NCI-H1417 (cell line): ENCODE data around the gene GID8.
A peak's percentile ranks its signal among the peaks of the same experiment; 100 is the strongest.

Experiments used
- DNase-seq, 3 experiments: peaks; one replicate each; lab custom pipeline; 2025; lab: John Stamatoyannopoulos, UW

Gene GID8

DNA sequence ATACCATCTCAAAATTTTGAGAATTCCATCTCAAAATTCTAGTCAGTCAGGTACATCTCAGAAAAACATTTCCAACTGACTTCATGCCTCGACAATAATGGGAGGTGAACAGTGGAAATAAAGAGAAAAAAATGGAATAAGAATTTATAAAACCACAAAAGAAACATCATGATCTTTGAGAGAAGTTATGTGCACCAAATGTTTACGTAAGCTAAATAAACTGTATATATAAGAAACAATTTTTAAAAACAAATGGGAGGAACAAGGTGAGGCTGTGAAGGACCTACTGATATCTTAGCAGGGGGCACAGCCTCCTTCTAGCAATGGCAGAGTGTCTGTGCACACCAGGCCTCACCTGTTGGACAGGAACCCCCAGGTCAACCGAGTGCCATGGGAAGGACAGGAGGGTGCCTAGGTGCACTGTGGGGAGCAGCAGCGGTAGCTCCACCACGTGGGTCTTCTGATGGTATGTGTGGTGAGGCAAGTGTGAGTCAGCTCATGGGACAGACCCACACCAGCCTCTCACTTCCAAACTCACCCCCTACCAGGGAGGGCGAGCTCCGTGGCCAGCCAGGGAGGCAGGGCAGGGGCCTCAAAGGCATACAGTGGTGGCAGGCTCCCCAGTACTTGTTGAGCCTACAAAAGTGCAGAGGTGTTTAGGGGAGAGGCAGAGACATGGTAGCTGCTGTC lies 34.9 kb upstream of the GID8 start:
- no peak for DNase-seq

DNA sequence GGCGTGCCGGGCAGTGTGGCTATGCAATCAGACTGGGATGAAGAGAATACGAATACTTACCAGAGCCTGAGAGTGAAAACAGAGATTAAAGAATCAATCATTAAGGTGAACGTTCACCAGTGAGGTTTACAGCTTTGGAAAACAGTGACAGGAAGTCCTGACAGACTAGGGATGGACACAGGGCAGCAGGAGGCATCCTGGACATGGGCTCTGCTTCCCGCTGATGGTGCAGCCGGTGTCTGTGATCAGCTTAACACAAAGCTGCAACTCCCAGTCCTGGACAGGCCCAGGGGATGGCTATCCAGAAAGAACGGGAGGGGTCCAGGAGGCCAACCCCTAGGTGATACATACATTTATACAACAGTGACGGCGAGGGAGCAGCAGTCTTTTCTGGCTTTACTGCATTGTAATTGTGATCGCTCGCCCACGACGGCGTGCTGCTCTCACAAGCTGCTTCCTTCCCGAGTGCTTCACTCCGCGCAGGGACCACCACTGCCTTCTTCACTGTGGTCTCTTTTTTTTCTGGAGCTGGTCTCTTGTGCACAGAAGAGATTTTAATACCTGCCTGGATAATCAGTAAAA lies 32.3 kb upstream of the GID8 start:
- no peak for DNase-seq

DNA sequence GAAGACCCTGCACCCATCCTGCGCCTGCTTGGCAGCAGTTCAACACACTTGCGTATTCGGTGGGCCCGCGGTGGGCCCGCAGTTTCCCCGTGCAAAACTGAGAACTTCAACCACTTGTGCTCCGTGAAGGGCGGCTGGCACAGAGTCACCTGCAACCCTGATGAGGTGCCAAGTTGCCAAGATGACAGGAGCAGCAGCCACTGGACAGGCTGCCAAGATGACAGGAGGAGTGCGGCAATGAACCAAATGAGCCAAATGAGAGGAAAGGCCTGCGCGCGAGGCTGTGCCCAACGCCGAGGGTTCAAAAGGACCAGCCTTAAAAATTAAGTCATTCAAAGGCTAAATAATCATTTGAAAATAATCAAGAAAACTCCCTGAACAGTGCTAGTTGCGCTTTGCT lies 31.7 kb upstream of the GID8 start:
- no peak for DNase-seq

DNA sequence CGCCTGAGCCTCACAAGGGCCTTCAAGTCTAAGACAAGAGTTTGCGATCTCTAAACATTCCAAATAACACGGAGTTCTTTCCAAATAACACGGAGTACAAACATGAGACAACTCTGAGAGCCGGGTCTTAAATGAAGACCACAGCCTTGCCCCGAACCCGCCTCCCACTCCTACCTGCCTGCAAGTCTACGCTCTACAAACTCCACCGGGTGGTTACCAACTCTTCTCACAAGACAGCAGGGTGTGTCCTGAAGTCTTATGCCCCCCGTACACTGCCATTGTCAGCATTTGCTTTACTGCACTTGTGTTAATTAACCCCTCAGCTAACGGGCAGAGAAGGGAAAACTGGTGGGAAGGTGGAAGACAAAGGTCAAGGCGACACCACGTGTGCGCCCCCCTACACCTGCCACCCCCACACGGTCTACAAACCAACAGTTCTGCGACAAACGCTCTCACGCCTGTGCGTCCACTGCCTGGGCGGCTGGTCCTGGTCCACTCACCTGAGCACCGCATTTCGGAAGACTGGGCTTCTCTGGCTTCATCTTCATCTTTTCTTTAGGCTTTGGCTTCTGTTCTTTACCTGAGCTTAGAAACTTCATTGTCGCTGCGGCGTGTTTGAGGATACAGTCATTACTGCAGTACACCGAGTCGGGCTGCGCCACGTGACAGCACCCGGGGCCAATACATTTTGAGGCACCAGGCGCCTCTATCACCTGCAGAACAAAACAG lies 31.1 kb upstream of the GID8 start:
- DNase-seq = no peak

DNA sequence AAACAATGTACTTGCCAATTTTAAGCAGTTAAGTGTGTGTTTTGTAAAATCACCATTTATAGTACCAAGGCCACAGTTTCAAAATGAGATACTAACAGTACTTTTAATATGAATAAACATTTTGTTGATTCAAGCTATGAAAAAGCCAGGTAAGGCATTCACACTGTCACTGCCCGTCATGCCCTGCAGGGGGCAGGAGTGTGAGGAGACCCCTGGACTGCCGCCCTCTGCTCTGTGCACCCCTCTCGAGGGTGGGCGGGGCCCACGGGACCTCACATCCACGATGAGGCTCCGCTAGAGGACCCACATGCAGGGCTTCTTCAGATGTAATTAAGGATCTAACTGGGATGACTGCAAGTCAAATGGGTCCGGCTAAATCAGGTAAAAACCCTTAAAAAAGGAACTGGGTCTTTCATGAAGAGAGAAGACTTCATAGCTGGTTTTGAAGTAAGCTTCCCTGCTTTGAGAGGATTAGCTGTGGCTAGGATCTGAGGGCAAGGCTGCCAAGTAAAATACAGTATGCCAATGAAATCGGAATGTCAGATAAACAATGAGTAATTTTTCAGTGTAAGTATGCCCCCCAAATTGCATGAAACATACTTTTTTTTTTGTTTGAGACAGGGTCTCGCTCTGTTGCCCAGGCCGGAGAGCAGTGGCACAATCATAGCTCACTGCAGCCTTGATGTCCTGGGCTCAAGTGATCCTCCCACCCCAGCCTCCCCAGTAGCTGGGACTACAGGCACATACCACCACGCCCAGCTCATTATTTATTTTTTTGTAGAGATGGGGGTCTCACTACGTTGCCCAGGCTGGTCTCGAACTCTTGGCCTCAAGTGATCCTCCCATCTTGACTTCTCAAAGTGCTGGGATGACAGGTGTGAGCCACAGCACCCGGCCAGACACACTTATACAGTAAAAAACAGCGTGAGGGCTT lies 30.3 kb upstream of the GID8 start:
- DNase-seq = no peak

DNA sequence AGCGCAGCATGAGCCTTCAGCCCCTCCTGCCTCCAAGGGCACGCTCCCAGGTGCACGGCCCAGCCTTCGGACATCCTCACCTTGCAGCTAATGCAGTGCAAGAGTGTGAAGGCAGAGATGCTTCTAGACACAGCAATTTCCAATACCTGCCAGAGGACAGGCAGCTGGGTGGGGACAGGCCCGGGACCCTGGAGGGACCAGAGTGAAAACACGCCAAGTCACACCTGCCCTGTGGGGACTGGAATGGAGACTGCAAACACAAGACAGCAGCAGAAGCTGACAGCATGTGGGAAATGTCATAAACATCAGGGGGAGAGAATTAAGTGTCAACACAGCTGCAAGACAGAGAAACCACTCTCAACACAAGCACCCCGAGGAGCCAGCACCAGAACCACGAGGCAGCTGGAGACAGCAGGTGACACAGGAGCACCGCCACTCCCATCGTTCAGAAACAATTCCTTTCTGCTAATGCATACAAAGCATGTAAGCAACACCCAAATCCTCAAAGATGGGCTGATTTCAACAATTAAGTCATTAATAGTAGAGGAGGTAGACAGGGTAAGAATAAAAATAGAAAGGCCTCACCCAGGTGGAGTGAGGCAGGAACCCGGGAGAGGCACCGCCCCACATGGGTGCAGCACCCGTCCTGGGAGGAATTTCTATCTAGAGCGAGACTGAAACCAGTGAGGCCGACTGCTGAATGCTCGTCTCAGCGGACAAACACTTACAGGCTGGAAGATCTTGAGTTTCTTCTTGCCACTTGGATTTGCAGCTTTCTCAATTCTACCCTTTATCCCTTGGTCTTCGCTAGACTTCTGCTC lies 28.8 kb upstream of the GID8 start:
- peak; percentile 90 to 98 (median 92) for DNase-seq

DNA sequence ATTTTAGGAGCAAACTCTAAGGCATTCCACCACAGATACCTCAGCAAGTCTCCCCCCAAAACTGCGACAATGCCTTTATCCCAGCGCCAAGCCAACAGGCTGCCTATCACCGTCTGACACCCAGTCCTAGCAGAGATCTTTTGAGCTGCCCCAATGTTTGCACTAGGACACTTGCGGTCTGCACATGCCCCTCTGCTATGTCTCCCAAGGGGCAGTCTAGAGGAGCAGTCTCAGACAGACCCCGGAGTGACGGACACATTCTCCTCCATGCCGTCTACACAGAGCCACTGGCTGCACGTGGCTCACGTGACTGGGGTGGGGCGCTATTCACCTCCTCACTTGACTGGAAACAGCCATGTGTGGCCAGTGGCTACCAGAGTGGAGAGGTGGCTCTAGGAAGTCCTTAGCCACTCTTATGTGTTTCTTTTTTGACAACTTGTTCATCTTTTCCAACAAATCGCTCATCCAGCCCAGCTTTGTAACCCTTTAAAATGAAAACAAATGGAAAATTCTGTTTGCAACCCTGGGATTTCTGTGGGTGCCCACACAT lies 27.7 kb upstream of the GID8 start:
- peak in 1 of 3 experiments; percentile 53 for DNase-seq

DNA sequence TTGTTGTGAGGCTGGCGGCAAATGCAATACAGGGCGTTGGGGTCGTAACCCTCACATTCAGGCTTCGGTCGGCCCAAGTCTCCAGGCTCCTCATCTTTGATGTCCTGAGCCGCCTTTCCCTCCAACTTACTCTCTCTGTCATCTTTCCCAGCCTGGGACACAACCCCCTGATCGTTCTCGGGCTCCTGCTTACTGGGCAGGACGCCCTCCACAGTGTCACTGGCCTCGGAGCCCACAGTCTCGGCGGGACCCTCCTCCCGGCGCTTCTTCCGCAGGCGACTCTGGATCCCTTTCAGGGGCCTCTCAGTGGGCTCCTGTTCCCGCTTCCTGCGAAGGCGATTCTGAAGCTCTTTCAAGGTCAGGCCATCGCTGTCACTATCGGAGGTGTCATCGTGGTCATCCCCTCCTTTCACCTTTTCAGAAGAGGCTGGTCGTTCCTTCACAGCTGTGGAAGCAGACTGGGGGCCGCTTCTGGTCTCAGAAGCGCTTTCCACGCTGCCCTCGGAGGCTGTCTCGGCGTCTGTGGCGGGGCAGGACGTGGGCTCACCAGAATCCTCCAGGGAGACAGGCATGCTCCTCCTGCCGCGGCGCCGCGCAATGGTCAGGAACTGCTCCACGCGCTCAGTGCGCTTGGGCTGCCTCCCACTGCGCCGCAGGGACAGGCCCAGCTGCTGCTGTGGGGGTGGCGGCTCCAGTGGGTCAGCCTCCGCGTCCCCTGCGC lies 27.0 kb upstream of the GID8 start:
- no peak for DNase-seq

DNA sequence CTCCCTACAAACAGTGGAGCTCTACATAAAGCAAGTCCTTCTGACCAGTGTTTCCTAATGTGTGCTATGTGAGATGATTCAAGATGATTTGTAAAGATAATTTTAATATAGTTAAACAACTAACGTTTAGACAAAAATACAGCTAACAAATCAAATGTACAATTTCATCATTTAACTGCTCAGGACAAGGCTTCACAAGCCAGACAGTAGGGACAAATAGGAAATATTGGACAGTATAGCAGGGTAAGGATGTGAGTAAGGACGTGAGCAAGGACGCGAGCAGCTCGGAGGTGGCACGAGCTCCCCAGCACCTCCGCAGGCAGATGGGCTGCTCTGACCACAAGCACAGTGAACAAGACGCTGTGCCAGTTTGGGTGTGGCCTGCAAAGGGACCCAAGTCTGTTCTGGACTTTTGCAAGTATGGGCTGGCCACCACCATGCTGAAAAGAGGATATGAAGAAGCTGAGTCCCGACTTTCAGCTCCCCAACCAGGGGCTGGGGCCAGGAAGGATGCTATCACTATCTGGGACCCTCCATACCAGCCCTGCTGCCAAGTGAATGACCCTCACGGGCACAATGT lies 26.2 kb upstream of the GID8 start:
- DNase-seq = no peak

DNA sequence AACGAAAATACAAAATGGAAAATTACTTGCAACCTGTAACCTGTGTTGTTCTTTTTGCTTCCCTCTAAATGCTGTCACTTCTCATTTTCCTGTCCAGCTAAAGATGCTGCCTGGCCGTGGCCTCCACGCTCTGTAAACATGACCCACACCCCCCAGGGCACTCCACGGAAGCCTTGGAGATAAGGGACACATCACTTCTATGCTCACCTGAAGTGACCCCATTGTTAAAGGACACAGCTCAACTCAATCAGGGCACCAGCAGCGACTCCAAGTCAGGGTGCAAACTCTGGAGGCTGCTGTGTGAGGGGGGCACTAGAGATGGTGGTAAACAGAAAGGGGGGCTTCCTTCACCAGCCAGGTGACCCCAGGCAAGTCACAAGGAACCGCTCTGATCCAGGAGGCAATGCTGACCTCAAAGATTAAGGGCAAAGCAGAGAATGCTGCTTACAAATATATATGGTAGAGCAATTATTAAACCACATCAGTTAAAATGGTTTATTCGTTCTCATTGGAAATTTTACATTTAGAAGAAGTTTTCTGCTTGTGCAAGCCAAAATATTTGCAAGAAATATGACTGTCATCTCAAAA lies 24.8 kb upstream of the GID8 start:
- peak in 1 of 3 experiments; percentile 9 for DNase-seq

DNA sequence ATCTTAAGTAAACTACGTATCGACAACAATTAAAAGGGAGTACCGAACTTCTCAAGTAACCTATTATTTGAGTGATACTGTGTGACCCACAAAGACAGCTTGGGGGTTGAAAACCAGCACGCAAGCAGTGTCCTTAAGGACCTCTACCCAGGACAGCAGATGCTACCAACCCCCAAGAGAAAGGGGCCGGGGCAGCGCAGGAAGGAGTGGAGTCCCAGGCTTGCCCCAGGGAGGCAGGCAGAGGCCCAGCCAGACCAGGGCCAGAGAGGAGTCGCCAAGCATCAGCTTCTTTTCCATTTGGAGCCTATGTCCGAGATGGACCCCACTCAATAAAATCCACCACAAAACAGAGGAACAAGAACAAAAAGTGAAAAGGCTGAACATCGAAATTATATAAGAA lies 23.5 kb upstream of the GID8 start:
- no peak for DNase-seq

DNA sequence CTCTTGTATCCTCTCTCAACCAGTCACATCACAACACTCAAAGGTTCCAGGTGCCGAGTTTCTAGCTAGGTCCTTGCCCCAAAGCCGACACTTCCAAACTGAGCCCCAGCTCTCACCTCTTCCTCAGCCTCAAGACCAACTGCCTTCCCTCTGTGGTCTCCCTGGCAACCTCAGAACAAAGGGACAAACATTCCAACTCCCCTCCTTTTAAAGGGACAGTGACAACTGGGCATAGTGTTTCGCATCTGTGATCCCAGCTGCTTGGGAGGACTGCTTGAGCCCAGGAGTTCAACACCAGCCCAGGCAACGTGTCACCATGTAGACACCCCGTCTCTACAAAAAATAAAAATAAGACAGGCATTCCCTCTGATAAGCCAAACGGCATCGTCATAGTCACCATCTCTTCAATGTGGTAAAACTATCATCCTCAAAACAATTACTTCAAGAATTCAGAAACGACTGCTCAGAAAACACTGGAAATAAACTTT lies 22.9 kb upstream of the GID8 start:
- DNase-seq = peak; percentile 36 to 79 (median 52)

DNA sequence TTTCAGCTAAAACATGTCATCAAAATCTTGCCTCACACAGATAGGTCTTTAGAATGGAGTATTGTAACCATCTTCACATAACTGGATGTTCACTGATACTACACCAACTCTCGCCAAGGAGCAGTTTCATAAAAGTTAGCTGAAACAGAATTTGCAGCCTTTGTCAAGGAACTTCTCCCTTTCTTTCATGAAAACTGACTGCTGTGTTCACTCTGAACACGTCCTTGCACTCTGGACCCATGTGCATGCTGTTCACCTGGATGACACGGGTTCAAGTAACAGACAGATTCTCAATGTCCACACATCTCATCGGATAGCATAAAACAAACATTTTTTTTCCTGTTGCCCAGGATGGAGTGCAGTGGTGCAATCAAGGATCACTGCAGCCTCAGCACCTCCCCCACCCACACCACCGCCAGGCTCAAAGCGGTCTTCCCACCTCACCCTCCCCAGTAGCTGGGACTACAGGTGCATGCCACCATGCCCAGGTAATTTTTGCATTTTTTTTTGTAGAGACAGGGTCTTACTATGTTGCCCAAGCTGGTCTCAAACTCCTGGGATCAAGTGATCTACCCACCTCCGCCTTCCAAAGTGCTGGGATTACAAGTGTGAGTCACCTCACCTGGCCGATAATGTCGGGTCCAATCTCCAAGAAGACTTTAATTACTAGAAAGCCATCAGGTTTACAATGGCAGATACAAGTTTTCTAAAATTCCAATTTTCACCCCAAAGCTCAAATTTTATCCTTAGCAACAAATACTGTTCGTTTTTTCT lies 21.1 kb upstream of the GID8 start:
- no peak for DNase-seq

DNA sequence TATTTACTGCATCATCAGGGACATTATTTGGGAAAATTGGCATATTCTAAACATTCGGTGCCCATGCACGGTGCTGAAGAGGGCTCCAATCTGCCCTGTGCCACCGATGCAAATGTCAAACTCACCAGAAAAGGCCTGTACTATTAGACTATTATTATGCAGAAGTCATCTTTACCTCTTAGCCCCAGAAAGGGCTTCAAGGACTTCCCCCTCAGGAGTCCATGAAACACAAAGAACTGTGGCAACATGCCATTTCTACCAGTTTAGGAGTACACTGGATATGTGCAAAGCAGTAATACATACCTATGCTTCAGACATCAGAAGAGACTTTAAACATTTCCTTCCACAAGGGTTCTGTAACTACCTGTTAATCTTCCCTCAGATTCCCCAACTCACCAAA lies 20.2 kb upstream of the GID8 start:
- DNase-seq = no peak

DNA sequence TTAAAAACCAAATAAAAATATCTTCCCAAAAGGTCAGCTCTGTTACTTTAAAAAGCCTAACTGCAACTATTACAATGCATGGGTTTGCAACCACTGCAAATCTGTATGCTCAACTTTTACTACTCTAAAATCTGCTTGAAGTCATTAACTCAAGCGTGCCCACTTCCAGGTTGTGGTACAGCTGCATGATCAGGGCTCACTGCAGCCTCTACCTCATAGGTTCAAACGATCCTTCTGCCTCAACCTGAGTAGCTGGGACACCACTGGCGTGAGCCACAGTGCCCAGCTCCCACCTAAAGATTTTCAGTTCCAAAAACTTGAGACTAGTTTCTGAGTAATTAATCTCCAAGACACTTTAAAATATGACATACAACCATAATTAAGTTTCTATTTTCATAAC lies 19.8 kb upstream of the GID8 start:
- no peak for DNase-seq

DNA sequence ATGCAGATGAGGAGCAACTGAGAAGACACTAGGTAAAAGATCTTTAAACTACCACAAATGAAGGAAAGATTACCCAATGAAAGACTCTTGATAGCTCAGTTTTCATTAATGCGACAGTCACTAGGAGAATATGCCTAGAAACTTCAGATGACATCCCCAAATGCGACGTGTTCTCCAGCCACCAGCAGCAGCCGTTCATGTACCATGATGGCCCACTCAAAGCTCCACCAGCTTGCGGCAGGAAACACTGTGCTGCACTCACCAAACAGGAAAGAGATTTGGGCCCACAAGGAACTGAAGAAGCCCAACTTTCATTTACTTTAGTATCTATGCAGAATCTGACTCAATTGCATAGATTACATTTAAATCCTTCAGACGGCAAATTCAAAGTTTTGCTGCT lies 19.1 kb upstream of the GID8 start:
- no peak for DNase-seq

DNA sequence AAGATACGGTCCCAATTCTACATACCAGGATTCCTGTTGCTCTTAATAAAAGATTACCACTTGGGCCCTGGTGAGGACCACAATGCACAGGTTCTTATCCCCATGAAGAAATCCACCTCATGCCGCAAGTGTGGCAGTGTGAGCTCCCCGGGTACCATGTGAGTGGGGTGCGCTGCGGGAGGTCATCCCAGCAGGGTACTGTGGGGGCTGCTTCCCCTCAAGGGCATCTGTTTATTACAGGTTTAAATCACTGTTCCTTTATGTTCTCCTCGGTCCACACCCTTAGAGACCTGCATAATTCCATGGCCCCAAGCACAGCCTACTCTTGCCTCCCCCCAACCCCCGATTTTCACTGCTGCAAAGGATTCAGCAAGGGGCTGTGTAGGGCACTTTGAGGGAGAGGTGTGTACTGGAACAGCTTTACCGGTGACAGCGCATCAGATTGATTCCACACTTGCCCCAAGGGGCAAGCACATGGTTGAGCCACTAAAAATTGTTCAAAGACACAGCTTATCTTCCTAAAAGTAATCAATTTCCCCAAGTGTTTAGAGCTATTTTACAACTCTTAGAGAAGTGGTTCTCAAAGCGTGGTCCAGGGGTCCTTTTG lies 17.8 kb upstream of the GID8 start:
- no peak for DNase-seq

DNA sequence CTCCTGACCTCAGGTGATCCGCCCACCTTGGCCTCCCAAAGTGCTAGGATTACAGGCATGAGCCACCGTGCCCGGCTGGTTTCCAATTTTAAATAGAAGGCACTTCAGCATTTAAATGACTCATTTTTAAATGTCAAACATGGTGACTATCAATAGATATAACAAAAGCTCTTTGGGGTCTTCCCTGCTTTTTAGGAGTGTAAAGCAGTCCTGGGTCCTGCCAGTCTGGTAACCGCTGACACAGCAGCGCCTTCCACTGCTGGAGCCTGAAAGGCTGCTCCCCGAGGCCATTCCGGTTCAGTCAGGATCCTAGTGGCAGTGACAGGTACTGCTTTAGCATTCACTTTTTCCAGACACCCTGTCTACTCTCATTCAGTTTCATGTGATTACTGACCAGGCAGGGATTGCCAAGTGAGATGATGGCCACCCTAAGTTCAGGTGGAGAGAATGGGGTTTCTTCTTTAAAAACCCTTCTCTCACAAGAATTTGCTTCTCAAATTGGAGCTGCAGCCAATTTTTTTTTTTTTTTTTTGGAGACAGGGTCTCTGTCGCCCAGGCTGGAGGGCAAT lies 16.7 kb upstream of the GID8 start:
- DNase-seq = peak; percentile 11 to 54 (median 41)
